GM19099 (cell line): Measurements from ENCODE around the gene FAM47C.
"Not testable (repeated sequence)": the region's sequence is repeated elsewhere in the genome, so short reads cannot be mapped to it uniquely, and the experiment has no call there.

Source experiments
- POLR2A ChIP-seq: IDR thresholded peaks from 3 replicates; pipeline ENCODE4 v1.6.1; 2011; ENCODE audit warnings: low read depth; ENCODE audit not compliant: insufficient read length; ENCODE audit errors: extremely low read depth

The FAM47C gene

DNA sequence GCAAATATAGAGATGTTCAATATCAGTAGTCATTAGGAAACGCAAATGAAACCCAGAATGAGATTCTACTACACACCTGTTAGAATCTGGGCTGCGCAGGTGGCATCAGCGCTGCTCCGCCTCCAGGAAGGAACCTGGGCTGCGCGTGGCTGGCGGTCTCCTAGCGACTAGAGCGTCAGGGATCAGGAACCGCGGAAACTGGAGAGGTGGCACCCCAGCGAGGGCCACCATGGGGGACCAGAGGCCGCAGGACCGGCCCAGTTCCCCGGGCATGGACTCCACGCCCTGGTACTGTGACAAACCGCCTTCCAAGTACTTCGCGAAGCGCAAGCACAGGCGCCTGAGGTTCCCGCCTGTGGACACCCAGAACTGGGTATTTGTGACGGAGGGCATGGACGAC, at the start of gene FAM47C:
TSS of gene FAM47C (plus strand) at position 185 of the 400 bp plus-strand sequence. CDS start at position 230, 45 bp downstream.
- not testable (repeated sequence) for TF ChIP-seq POLR2A

DNA sequence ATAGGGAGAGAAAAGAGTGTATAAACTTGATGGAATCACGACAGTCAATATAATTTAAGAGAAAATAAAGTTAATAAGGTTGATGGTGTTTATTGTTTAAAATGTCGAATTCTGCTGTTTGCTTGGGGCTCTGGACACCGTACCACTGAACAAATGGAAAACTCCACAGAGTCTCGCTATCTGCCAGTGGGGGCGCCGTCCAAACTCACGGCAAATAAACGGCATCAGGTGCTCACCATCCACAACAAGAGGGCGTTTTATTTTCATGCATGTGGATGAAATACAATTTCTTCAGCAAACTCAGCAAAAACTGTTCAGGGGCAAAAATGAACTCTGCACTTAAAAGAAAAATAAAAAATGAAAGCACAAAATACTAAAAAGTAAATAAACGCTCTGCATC, 46.6 kb upstream of the FAM47C start:
- no peak for TF ChIP-seq POLR2A

DNA sequence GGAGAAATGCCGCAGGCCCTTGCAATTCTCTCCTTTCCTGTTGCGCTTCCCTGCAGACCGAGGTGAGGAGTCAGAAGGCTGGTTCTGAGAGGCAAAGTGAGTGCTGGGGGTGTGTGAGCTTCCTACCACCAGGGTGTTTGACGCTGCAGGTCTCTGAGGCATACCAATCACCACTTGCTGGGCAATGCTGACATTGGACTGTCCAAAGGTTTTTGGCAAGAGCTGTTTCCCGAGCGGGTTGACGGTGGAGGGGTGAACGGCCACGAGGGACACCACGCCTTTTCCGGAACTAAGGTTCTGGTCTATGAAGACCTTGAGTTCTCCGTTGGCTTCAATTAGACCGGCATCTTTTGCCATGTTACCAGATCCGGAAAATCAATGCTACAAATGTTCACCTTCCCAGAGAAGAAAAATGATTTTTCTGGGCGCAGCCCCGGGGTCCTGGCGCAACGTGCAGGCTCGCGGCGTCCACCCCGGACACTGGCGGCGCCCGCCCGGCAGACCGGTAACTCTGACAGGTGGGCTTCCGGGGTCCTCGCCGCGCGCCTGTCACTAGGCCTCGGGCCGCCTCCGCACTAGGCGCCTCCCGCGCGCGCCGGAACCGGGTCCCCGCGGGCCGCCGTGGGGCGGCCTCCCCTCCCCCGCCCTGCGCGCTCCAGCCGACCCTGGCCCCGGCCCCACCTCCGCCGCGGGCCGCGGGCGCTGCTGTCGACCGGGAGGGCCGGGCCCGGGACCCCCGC, 44.9 kb upstream of the FAM47C start:
- TF ChIP-seq POLR2A: no peak

DNA sequence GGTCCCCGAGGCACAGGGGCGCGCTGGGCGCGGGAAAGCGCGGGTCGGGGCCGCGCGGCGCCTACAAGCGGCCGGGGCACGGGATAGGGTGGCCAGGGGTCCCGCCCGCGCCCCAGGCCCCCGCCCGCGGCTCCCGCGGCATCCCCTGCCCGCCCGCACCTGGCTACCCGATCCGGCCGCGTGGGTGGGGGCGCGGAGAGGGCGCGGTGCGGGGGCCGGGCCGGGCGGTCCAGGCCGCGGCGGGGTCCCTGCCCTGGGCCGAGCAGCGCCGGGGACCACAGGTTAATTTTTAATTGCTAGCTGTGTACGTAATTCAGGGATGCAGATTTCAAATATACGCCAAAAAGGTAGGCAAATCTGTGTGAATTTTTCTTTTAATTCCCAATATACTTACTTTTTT, 44.3 kb upstream of the FAM47C start:
- no peak for TF ChIP-seq POLR2A

DNA sequence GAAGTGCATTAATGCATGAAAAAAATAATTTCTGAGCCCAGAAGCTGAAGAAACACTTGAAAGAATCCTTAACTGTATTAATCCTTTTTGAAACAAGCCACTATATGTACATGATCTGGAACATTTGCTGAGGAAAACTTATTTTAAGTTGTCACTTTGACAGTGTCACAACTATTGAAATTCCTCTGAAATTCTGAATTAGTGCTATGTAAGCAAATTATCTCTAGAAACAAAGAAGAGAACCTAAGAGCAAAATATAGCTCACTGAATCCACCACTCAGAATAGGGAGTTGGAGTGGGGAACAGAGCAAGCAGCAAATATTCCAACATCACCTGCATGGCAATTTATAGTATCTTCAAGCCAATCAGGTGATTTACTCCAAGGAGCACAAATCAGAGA, 34.6 kb upstream of the FAM47C start:
- no peak for TF ChIP-seq POLR2A

DNA sequence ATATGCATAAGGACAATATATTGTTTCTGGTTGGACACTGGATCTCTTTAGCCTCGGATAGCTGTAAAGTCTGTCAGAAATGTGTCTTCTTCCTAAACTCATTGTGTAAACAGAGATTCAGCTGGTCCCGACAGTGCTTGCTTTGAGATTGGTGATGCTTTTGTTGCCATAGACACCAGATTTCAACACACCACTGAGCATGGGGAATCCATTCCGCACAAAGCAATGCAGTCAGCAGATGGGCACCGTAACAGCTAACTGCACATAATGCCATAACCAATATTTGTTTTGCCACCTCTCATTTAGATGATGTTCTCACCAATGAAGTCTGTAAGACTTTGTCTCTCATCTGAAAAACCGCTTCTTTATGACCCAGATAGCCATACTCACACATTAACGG, 33.3 kb upstream of the FAM47C start:
- TF ChIP-seq POLR2A: no peak

DNA sequence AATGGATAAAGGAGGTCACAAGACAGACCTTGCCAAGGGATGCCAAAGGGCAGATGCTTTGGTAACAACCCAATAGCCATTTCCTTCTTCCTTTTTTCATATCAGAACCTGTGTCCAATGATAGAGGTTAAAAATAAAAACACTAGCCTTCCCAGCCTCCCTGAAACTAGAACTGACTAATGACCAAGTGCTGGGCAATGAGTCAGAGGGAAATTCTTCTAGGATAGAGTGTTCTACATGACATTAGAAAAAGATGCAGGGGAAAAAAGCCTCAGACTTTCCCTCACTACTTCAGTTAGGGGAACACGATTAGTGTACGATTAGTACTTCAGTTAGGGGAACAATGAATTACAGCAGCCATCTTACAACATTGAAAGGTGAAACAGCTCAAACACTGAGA, 29.3 kb upstream of the FAM47C start:
- no peak for TF ChIP-seq POLR2A

DNA sequence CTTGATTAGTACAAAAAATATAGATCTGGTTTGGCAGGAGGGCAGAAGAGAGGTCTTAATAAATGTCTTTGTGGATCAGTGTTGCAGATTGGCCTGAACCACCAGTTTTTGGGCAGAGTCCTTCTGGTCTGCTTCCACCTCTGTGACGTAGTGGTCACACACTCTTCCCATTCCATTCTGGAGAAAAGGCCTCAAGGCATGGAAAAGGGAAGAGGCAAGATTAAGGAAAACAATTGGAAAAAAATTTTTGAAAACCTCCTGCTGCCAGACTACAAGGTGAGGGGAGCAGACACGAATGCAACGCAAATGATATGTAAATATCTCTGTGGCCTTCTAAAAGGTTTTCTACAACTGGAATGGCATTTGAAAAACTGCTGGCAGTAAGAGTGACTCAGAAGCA, 24.3 kb upstream of the FAM47C start:
- no peak for TF ChIP-seq POLR2A

DNA sequence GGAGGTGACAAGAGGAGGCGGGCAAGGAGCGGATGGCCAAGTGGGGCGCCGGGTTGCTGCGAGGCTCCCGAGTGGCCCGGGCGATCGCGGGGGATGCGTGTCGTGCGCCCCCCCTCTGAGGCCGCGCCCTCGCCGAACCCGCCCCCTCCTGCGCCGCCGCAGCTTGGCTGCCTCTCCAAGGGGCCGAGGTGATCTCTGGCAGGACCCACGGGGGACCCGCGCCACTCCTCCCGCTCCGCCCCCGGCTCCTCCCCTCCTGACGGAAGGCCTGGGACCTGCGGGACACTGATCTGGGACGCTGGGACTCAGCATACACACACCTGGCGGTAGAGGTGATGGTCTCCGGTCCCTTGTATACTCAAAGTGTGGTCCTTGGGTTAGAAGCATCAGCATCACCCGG, 21.9 kb upstream of the FAM47C start:
- TF ChIP-seq POLR2A: no peak

DNA sequence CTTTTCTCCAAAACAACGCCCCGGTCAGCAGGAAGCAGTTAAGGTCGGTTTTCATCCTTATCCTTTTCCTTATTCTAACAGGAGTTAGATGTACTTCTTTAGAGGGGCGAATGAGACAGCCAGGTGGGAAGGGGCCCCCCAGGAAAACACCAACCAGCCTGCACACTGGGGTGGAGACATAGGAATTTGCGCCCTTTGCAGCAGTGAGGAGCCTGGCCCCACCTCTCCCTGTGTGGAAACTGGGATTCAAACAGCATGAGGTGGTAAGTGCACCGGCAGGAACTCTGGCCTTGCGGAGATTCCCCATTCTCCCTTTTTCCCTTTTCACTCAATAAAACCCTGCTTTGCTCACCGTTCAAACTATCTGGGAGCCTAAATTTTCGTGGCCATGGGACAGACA, 8.0 kb upstream of the FAM47C start:
- no peak for TF ChIP-seq POLR2A

DNA sequence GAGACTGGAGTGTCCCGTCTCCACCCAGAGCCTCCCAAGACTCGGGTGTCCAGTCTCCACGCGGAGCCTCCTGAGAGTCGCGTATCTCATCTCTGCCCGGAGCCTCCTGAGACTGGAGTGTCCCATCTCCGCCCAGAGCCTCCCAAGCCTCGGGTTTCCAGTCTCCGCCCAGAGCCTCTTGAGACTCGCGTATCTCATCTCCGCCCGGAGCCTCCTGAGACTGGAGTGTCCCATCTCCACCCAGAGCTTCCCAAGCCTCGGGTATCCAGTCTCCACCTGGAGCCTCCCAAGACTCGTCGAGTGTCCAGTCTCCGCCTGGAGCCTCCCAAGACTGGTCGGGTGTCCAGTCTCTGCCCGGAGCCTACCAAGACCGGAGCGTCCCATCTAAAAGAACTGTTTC, 2.3 kb downstream of the FAM47C start:
- TF ChIP-seq POLR2A: no peak

DNA sequence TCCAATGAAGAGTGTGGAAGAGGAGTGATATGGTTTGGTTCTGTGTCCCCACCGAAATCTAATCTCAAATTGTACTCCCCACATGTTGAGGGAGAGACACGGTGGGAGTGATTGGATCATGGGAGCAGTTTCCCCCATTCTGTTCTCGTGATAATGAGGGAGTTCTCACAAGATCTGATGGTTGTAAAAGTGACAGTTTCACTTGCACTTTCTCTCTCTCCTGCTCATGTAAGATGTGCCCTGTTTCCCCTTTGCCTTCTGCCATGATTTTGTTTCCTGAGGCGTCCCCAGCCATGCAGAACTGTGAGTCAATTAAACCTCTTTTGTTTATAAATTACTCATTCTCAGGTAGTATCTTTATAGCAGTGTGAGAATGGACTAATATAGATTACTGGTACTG, 39.6 kb downstream of the FAM47C start:
- TF ChIP-seq POLR2A: no peak

DNA sequence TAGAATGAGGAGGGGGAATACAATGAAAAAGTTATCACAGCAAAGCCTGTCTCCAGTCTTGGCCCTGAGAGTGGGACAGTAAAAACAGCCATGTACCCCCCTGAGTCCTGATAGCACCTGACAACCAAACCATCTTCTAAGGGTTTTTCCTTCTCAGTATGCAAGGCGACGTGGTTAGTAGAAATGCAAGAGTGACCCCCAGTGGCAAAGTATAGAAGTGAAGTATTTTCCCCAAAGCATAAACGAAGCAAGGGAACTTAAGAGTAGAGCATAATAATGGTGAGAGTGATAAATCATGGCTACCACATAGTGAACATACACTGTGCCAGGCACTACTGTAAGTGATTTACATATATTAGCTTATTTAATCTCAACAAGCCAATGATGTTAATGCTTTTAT, 52.8 kb downstream of the FAM47C start:
- no peak for TF ChIP-seq POLR2A
